HL-60 (cell line): Measurements from ENCODE around the gene ROCK2.

Experiments used
- DNase-seq, 2 experiments: peaks; one replicate each; pipeline ENCODE4 v3.0.0-alpha.2; 2010 to 2020; ENCODE audit warnings: low read depth in 1 of 2, low spot score in 1 of 2
- H3K27ac ChIP-seq: fragments of 250-450 bp; sonication (Bioruptor Pico); replicated peaks from 2 replicates; pipeline ENCODE4 v1.5.1; 2020; ENCODE audit warnings: mild to moderate bottlenecking, moderate library complexity
- H3K27me3 ChIP-seq: fragments of 250-450 bp; sonication (Bioruptor Pico); 2 replicates; pipeline ENCODE4 v1.5.1; 2021; ENCODE audit warnings: mild to moderate bottlenecking, moderate library complexity; ENCODE audit not compliant: insufficient read depth, poor library complexity, severe bottlenecking
- H3K4me3 ChIP-seq: replicated peaks from 2 replicates; pipeline ENCODE4 v1.5.1; 2011; ENCODE audit warnings: mild to moderate bottlenecking, control low read depth, low read length; ENCODE audit not compliant: insufficient read depth
- CTCF ChIP-seq: IDR thresholded peaks from one replicate; pipeline ENCODE4 v1.5.1; 2011; ENCODE audit warnings: low read length, control low read depth, inconsistent platforms; ENCODE audit not compliant: insufficient read depth
- GABPA ChIP-seq: IDR thresholded peaks from 2 replicates; pipeline ENCODE4 v1.6.1; 2012; ENCODE audit warnings: low read depth
- POLR2AphosphoS5 ChIP-seq: IDR thresholded peaks from 2 replicates; pipeline ENCODE4 v1.6.1; 2012; ENCODE audit warnings: low read depth
- SPI1 ChIP-seq: IDR thresholded peaks from 2 replicates; pipeline ENCODE4 v1.6.1; 2012; ENCODE audit warnings: low read depth, mild to moderate bottlenecking, borderline replicate concordance
- TF ChIP-seq, protein P1 (sequence below): IDR thresholded peaks from 2 replicates; pipeline ENCODE4 v1.6.1; 2012; ENCODE audit warnings: low read depth; ENCODE audit not compliant: insufficient replicate concordance

The ROCK2 gene

DNA sequence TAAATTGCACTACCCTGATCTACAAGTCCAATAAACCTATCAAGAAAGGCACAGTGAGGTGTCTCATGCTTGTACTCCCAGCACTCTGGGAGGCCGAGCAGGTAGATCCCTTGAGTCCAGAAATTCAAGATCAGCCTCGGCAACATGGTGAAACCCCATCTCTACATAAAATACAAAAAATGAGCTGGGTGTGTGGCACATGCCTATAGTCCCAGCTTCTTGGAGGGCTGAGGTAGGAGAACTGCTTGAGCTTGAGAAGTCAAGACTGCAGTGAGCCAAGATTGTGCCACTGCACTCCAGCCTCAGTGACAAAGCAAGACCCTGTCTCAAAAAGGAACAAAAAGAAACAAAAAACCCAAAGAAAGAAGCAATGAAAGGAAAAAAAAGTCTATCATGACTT lies 58.9 kb downstream of the ROCK2 start:
- Histone ChIP-seq H3K4me3 (no peak overlapping the region), H3K27ac (no peak overlapping the region), H3K27me3 (no peaks in the 10 kb centered on the region)
- DNase-seq: no peak
- no peak for TF ChIP-seq POLR2AphosphoS5
- TF ChIP-seq CTCF: no peak
- TF ChIP-seq, protein P1, sequence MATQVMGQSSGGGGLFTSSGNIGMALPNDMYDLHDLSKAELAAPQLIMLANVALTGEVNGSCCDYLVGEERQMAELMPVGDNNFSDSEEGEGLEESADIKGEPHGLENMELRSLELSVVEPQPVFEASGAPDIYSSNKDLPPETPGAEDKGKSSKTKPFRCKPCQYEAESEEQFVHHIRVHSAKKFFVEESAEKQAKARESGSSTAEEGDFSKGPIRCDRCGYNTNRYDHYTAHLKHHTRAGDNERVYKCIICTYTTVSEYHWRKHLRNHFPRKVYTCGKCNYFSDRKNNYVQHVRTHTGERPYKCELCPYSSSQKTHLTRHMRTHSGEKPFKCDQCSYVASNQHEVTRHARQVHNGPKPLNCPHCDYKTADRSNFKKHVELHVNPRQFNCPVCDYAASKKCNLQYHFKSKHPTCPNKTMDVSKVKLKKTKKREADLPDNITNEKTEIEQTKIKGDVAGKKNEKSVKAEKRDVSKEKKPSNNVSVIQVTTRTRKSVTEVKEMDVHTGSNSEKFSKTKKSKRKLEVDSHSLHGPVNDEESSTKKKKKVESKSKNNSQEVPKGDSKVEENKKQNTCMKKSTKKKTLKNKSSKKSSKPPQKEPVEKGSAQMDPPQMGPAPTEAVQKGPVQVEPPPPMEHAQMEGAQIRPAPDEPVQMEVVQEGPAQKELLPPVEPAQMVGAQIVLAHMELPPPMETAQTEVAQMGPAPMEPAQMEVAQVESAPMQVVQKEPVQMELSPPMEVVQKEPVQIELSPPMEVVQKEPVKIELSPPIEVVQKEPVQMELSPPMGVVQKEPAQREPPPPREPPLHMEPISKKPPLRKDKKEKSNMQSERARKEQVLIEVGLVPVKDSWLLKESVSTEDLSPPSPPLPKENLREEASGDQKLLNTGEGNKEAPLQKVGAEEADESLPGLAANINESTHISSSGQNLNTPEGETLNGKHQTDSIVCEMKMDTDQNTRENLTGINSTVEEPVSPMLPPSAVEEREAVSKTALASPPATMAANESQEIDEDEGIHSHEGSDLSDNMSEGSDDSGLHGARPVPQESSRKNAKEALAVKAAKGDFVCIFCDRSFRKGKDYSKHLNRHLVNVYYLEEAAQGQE: no peak
- TF ChIP-seq GABPA: no peak
- no peak for TF ChIP-seq SPI1

DNA sequence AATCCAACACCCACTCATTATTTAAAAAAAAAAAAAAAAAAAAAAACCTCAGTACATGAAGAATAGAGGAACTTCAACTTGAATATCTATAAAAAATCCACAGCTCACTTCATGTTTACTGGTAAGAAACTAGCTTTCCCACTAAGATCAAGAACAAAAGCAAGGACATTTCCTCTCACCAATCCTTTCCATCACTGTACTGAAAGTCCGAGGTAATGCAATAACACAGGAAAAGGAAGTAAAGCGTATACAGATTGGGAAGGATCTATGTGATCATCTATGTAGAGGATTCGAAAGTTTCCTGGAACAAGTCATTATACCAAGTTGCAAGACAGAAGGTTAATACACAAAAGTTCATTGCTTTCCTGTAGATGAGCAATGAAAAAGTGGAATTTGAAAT lies 63.2 kb downstream of the ROCK2 start:
- H3K27me3 ChIP-seq: no peaks in the 10 kb centered on the region
- no peak for DNase-seq
- TF ChIP-seq GABPA: no peak
- H3K27ac ChIP-seq: no peak overlapping the region
- H3K4me3 ChIP-seq: no peak overlapping the region

DNA sequence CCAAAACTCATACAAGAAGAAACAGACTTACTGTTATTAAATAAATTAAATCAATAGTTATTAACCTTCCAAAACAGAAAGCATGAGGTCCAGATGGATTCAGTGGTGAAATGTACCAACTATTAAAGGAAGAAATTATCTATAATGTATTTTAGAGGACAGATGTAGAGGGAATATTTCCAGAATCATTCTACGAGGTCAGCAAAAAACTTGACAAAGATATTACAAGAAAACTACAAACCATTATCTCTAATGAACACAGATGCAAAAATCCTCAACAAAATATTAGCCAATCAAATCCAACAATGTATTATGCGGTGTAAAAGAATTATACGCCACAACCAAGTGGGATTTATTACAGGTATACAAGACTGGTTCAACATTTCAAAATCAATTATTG lies 63.7 kb downstream of the ROCK2 start:
- Histone ChIP-seq H3K27me3 (no peaks in the 10 kb centered on the region), H3K27ac (no peak overlapping the region), H3K4me3 (no peak overlapping the region)
- no peak for DNase-seq
- no peak for TF ChIP-seq GABPA
- TF ChIP-seq CTCF: no peak
- no peak for TF ChIP-seq SPI1
- no peak for TF ChIP-seq POLR2AphosphoS5
- TF ChIP-seq, protein P1: no peak

- no peaks in the 10 kb centered on the region for H3K27me3 ChIP-seq
- no peak overlapping the region for H3K27ac ChIP-seq
- H3K4me3 ChIP-seq: no peak overlapping the region
- no peak for DNase-seq
- no peak for TF ChIP-seq GABPA
- no peak for TF ChIP-seq CTCF
- TF ChIP-seq SPI1: no peak
- TF ChIP-seq, protein P1: no peak
- TF ChIP-seq POLR2AphosphoS5: no peak
Measured at GRCh38 chr2:11279398-11279797, 65.0 kb downstream of the ROCK2 start.
